Measurements from ENCODE around the gene CYP4A11.
"Not testable (repeated sequence)": the region's sequence is repeated elsewhere in the genome, so short reads cannot be mapped to it uniquely, and the experiment has no call there.

Gene CYP4A11

DNA sequence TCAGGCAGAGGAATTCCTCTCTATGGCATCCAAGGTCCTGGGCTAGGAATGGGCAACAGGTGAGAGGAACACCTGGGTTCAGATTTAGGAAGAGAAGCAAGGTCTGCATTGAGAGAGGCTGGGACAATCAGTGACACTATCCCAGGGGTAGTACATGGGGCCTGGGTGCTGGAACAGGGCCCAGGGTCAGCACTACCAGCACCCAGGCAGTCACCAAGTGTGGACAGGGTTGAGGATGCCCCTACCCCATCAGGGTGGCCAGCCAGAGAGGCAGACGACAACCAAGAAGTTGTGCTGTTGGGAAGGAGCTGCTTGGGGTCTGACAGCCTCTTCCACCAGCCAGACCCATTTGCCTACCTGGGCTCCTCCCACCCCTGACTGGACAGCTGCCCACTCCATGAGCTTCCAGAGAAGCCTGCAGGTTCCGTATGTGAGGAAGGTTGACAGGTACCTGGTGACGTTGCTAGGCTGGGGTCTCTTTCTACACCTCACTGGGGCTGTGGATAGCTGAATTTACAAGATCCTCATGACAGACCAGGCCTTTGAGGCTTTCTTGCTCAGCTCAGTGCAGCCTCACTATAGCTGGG lies 13.9 kb downstream of the CYP4A11 start:
- no peak for DNase-seq (ENCODE audit: low read depth in 3 of 3, low spot score in 1 of 3)

DNA sequence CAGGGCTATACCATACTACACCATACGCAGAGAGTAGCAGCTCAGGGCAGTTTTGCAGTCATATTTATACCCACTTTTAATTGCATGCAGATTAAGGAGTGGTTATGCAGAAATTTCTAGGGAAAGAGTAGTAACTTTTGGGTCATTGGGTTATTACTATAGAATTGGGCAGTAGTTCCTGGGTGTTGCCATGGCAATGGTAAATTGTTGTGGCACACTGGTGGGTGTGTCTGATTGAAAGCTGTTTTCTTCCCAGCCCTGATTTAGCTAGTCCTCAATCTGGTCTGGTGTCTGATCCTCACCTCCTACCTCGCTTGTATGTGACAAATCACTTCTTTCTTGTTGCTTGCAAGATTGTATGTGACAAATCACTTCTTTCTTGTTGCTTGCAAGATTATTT lies 30.5 kb downstream of the CYP4A11 start:
- no peak for DNase-seq (ENCODE audit: low read depth in 3 of 3, low spot score in 1 of 3)

DNA sequence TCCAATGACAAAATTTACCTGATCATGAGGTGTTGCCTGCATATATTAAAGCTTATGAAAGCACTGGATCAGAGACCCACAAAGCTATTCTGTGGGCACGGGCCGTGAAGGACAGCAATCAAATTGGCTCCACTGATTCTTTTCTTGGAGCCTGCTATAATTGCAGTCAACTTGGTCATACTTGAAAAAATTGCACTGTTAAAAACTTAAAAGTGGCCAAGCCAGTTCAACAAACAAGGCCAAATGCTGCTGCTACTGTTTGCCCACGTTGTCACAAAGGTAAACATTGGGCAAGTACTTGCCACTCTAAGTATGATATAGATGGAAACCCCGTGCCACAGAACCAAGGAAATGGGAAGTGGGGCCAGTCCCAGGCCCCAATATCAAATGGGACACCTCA lies 37.8 kb downstream of the CYP4A11 start:
- no peak for DNase-seq (ENCODE audit: low read depth in 3 of 3, low spot score in 1 of 3)

DNA sequence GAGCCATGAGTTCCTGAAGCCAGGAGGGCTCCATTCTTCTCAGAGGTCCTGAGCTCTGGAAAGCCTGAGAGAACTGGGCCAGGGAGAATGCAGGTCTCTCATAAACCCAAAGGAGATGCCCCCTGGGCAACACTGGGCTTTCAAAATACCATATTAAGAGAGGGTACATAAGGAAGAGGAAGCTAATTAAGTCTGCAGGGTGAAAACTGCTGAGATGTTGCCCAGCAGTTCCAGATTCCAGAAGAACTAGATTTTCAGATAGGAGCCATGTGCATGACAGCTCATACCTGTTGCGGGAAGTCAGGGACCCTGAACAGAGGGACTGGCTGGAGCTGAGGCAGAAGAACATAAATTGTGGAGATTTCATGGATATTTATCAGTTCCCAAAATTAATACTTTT lies 40.9 kb downstream of the CYP4A11 start:
- no peak for DNase-seq (ENCODE audit: low read depth in 3 of 3, low spot score in 1 of 3)

- not testable (repeated sequence) for DNase-seq (ENCODE audit: low read depth in 3 of 3, low spot score in 1 of 3)
Measured at GRCh38 chr1:46881656-46882055, 59.6 kb downstream of the CYP4A11 start.
